GM10248 (cell line): ENCODE measurements around the gene MAEA.
"Not testable (repeated sequence)": the region's sequence is repeated elsewhere in the genome, so short reads cannot be mapped to it uniquely, and the experiment has no call there.

ENCODE experiments used
- CTCF ChIA-PET: fragments of 300-600 bp; sonication (Branson Sonifier 250); formaldehyde crosslinking; extraction: SDS; loops from one replicate; lab custom pipeline; 2021; ENCODE audit warnings: antibody characterized with exemption; lab: Yijun Ruan, JAX
- POLR2A ChIA-PET: fragments of 350-650 bp; sonication (Branson Sonifier 250); formaldehyde crosslinking; extraction: SDS; loops from one replicate; lab custom pipeline; 2020; ENCODE audit warnings: antibody characterized with exemption; lab: Yijun Ruan, JAX
- DNase-seq: peaks from one replicate; pipeline ENCODE4 v3.0.0; 2012; ENCODE audit errors: extremely low spot score
- TF ChIP-seq, protein P1 (sequence below): IDR thresholded peaks from 2 replicates; pipeline ENCODE4 v1.5.1; 2012; ENCODE audit warnings: mild to moderate bottlenecking, low read depth; ENCODE audit errors: extremely low read depth, missing control alignments, control extremely low read depth

Gene MAEA

DNA sequence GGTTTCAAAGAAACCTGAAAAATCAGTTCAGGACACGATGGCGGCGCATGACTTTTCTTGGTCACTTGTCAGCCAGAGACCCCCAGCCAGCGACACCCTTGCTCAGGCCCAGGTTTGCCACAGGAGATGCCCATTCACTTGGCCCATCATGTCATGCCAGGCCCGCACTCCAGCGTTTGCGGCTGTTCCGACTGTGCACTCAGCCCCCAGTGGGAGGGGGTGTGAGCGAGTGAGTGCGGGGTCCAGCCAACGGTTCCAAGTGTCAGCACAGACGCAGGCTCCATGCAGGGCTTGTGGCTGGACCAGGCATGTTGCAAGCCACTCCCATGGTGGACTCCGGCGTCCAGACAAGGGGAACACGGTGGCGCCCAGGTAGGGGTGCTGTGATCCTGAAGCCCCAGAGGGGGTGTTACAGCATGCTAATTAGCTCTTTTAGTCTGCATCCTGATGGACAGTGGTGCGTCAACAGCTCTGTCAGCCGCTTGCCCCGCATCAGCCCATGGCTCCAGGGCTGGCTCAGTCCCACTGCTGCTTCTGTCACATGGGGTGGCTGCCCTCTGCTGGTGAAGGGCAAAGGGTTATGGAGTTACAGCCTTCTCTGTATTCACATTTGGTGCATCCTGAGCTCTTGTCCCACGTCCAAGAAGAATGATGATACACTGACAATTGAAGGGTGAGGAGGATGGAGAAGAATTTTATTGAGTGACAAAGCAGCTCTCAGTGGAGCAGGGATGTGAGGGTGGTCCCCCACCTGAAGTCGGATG lies 3.7 kb upstream of the MAEA start:
- TF ChIP-seq, protein P1, sequence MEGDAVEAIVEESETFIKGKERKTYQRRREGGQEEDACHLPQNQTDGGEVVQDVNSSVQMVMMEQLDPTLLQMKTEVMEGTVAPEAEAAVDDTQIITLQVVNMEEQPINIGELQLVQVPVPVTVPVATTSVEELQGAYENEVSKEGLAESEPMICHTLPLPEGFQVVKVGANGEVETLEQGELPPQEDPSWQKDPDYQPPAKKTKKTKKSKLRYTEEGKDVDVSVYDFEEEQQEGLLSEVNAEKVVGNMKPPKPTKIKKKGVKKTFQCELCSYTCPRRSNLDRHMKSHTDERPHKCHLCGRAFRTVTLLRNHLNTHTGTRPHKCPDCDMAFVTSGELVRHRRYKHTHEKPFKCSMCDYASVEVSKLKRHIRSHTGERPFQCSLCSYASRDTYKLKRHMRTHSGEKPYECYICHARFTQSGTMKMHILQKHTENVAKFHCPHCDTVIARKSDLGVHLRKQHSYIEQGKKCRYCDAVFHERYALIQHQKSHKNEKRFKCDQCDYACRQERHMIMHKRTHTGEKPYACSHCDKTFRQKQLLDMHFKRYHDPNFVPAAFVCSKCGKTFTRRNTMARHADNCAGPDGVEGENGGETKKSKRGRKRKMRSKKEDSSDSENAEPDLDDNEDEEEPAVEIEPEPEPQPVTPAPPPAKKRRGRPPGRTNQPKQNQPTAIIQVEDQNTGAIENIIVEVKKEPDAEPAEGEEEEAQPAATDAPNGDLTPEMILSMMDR: no peak
- no peak for DNase-seq
- POLR2A ChIA-PET: no interaction called here
- CTCF ChIA-PET: interaction anchor here (0.9 to 3.7 kb wide), 6 partner anchors 14 to 156 kb away, joined by 3 to 31 read pairs (median 3); no protein-coding TSS in a partner anchor

DNA sequence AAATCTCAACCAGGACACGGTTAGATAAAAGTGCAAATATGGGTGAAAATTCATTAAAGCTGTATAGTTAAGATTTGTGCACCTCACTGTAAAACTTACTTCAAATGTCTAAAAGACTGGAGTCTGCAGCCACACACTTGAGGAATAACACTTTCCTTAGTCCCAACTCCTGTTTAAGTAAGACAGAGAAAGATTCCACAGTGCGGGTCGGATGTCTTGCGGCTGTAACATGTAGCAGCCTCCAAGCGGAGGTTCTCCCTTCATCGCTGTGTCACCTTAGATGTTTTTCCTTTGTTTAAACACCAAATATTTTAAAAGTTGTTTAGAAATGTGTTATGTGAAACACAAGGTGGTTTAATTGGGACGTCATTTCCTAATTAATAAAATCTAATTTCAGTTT lies 905 bp upstream of the MAEA start:
- TF ChIP-seq, protein P1: no peak
- no peak for DNase-seq
- CTCF ChIA-PET: interaction anchor here (1.8 to 3.2 kb wide), 3 partner anchors 20 to 158 kb away, joined by 7 to 20 read pairs (median 8); no protein-coding TSS in a partner anchor
- POLR2A ChIA-PET: no interaction called here

DNA sequence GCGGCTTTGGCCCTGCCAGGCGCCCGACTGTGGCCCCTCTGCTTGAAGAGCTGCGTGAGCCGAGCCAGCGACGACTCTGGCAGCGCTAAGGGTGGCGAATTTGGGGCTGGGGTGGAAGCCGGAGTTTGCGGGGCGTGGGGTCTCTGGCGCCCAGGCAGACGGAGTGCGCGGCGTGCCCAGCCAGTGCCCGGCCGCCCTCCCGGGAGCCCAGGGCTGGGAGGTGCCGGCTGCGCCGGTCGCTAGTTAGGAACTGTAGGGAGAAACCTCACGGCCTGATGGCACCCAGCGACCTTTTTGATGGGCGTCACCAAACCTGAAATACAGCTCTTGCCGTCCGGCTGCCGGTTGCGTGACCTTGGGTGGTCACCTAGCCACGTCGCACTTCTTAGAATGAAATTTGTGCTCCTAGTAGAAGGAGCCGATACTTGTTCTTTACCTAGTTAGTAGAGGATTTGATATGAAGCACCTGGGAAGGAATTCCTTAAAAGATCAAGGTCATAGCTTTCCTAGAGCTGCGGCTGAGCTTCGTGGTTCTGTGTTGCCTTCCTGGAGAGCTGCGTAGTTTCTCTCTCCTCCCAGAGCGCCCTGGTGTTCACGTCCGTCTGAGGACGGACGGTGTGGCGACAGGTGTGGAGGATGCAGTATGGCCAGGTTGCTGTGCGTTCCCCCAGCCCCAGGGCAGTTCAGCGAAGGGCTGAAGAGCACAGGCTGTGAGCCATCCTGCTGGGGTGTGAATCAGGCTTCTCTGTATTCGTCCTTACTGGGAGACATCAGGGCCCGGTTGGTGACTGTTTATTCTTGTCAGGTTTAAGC lies 680 bp downstream of the MAEA start:
- CTCF ChIA-PET: interaction anchor here (1.0 to 3.2 kb wide), 6 partner anchors 22 to 161 kb away, joined by 3 to 20 read pairs (median 8); no protein-coding TSS in a partner anchor
- no peak for DNase-seq
- POLR2A ChIA-PET: interaction anchor here (1.7 kb wide), 1 partner anchor 55 kb away, joined by 6 read pairs; no protein-coding TSS in a partner anchor
- TF ChIP-seq, protein P1: no peak

DNA sequence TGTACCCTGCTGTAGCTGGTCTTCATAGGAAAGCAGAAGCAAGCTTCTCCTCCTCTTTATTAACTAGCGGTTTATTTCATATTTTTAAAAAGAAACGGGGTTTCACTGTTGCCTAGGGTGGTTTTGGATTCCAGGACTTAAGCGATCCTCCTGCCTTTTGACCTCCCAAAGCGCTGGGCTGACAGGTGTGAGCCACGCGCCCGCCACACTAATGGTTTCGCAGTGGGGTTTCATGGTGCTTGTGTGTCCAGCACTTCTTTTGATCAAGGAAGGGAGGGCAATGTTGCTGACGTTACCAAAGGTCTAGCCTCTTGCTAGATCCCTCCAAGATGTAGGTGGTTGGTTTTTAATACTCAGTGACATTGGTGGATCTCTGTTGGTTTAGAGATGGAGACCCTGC lies 1.4 kb downstream of the MAEA start:
- TF ChIP-seq, protein P1: no peak
- CTCF ChIA-PET: interaction anchor here (1.5 to 2.4 kb wide), 2 partner anchors 23 to 49 kb away, joined by 3 to 8 read pairs; no protein-coding TSS in a partner anchor
- POLR2A ChIA-PET: interaction anchor here (1.7 kb wide), 1 partner anchor 55 kb away, joined by 6 read pairs; no protein-coding TSS in a partner anchor
- DNase-seq: no peak

DNA sequence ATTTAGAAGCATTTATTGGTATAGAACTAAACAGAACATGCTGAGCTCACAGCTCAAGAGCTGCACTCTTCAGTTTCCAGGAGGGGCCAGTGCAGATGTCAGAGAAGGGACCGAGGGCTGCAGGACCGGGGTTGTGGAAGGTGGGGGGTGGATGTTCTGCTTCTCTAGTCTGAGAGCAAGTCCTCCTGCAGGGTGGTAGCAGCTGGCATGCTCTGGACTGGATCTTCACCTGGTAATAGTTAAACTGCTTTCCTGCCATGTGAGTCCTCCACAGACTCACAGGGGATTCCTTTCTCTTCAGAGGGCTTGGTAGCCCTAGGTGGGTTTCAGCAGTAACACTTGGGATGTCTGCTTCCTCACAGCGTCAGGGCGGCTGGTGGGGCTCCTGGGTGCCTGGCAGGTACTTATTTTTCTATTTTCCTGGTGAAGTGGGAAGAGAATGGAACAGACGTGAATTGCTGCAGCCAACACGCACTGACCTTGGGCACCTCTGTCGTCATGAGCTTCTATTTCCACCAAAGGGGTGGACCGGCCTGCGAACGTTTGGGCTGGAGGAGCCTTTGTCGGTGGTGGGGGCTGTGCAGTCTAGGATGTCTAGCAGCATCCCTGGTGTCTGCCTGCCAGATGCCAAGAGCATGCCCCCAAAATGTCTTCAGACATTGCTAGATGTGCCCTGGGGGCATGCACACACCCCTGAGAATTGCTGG lies 2.5 kb downstream of the MAEA start:
- no peak for DNase-seq
- TF ChIP-seq, protein P1: no peak
- POLR2A ChIA-PET: no interaction called here
- CTCF ChIA-PET: interaction anchor here (1.5 to 2.4 kb wide), 2 partner anchors 24 to 48 kb away, joined by 3 to 8 read pairs; no protein-coding TSS in a partner anchor

DNA sequence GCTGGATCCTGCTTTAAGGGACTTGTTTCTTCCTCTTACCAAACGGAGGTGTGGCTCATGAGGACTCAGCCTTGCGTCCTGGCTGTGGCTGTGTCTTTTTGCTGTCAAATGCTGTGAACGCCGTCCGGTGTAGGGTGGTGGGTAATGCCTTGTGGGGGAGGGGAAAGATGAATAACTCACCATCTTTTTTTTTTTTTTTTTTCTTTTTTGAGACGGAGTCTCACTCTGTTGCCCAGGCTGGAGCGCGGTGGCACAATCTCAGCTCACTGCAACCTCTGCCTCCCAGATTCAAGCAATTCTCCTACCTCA lies 3.0 kb downstream of the MAEA start:
- POLR2A ChIA-PET: not testable (repeated sequence)

More for the DNA sequence above, 3.0 kb downstream of the MAEA start:
- CTCF ChIA-PET: interaction anchor here (2.4 kb wide), 1 partner anchor 25 kb away, joined by 8 read pairs; no protein-coding TSS in a partner anchor
- not testable (repeated sequence) for DNase-seq
